T-helper 2 cell (primary cell): ENCODE measurements around the gene SCFD1.
"Not testable (repeated sequence)": the region's sequence is repeated elsewhere in the genome, so short reads cannot be mapped to it uniquely, and the experiment has no call there.

Source experiments
- DNase-seq, 5 experiments: peaks; one replicate each; pipeline versions ENCODE4 v3.0.0 to v3.0.0-alpha.2; 2012 to 2022

SCFD1 gene

DNA sequence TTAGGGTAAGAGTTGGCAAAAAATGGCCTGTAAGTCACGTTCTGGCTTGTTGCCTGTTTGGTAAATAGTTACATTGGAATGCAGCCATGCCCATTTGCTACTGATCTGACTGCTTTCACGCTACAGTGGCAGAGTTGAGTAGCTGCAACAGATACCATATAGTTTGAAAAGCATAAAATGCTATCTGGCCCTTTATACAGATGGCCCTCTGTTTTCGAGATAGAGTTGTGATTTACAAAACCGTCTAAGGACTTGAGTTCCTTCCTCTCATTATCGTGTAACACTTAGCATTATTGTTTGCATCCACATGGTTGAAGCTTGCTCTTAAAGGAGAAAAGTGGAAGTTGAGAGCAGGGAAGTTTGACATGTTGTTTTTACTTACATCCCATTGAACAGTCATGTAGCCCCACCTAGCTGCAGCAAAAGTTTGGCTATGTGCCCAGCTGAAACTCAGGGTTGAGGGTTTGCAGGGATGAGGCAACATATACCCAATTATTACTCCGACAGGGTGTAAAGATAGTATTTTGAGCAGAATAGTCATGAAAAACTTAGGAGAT, 11.3 kb upstream of the SCFD1 start:
- DNase-seq, result peak in 1 of 5 experiments; percentile 18

DNA sequence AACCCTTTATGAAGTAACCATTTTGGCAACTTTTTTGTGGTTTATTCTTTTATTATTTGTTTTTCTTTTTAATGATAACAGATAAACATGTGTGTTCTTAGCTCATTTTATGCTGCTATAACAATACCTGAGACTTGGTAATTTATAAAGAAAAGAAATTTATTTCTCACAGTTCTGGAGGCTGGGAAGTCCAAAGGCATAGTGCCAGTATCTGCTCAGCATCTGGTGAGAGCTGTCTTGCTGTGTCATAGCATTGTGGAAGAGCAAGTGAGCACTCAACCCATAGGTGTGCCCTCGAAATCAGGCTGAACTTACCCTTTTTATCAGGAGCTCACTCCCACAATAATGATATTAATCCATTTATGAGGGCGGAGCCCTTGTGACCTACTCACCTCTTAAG, 8.0 kb upstream of the SCFD1 start:
- DNase-seq, result no peak

DNA sequence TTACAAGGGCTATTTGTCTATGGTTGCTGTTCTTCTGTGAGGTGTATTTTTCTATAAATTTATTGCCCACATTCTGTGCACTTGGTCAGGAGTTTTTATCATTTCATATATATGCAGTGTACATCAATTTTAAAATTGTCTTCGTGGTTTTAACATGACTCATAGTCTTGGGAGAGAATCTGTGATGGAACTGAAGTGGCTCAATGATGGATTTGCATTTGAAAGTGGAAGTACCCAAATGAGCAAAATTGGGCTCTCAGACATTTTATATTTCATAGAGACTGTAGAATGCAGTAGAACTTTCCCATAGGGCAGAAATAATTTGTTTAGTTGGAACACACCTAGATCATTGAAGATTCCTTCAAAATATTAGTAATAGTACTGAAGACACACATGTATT, 1.9 kb upstream of the SCFD1 start:
- DNase-seq, result peak in 1 of 5 experiments; percentile 37

DNA sequence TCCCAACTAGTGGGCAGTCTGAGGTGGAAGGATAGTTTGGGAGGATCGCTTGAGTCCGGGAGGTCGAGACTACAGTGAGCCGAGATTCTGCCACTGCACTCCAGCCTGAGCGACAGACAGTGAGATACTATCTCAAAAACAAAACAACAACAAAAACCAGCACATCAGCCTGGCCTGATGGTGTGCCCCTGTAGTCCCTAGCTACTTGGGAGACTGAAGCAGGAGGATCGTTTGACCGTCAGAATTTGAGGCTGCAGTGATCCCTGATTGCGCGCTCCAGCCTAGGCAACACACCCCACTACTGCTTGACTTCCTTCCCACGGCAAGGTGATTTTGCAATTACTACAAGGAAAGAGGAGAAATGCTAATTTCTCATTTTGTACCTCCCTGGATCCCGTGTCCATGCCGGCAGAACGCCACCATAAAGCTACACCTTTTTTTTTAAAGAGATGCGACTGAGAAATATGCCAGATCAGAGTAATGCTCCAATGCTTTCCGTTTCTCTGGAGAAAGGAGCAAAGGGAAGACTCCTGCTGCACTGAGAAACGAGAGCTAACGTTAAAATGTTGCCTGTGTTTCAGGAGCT, 672 bp upstream of the SCFD1 start:
- peak in 2 of 5 experiments; percentile 2 to 43 for DNase-seq

DNA sequence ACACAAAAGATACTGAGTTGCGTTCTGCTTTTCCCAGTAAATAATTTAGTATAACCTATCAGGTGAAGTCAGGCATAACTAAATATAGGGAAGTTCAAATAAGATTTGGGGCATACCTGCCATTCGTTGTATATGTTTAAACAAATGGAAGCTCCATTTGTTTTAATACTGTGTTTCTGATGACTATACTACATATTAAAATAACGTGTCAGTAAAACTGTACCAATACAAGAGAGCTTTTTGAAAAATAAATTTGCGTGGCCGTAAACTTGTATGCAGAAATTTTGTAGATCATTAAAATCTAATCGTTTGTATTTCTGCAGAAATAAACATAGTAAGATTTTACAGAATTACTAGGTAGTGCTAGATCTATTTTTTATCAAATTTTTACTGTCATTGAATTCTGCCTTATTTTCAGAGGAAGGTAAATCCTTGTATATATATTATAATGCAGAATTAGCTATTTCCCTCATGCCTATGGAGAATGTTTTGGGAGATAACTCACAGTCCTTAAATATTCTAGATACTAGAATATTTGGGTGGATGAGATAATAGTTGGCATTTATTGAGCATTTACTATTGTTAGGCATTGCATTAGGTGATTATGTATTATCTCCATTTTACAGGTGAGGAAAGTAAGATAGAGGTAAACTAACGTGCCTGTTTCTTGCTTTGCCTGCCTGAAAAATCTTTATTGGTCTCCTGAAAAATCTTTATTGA, 1.5 kb downstream of the SCFD1 start:
- DNase-seq, result no peak

DNA sequence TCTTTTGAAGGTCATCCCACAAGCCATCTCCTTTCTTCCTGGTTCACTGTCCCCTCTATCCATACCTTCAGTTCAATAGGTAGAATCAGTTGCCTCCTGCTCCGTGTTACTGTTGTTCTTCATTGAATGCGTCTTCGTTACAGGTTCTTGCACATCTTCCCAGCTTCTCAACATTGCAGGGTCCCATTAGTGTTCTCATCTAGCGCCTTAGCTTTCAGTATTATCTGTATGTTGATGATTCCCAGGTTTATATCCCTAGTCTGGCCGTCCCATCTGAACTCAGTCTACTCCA, 2.0 kb downstream of the SCFD1 start:
- DNase-seq, result no peak

DNA sequence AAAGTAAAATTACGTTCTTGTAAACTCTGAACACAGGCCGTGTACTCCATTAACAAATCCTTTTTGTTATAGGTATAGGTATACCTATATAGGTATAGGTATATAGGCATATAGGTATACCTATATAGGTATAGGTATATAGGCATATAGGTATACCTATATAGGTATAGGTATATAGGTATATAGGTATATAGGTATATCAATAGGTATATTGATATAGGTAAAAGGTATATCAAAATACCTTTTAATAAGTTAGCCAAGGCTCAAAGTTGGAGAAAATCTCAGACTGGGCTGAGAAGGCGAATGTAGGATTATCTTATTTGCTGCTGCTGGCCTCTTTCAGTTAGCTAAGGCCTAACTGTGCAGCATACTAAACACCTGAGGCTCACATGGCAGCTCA, 3.4 kb downstream of the SCFD1 start:
- DNase-seq, result no peak

DNA sequence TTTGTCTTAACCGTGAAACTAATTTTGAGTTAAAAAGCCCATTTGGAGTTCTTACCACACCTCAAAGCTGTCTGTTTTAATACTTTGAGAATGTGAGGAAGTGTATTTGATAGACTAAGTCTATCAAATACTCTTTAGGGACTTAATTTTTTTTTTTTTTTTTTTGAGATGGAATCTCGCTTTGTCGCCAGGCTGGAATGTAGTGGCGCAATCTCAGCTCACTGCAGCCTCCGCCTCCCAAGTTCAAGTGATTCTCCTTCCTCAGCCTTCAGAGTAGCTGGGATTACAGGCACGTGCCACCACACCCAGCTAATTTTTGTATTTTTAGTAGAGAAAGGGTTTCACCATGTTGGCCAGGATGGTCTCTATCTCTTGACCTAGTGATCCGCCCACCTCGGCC, 7.3 kb downstream of the SCFD1 start:
- not testable (repeated sequence) for DNase-seq

DNA sequence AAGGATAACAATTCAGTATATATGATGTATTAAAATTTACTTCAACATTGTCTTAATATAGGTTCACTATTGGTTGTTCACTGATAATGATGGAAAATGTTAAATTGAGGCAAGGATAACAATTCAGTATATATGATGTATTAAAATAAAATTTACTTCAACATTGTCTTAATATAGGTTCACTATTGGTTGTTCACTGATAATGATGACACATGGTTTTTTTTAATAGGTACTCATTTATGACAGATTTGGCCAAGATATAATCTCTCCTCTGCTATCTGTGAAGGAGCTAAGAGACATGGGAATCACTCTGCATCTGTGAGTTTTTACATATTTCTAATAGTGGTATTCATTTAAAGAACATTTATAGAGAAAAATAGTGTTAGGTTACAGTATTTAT, 8.1 kb downstream of the SCFD1 start:
- no peak for DNase-seq

DNA sequence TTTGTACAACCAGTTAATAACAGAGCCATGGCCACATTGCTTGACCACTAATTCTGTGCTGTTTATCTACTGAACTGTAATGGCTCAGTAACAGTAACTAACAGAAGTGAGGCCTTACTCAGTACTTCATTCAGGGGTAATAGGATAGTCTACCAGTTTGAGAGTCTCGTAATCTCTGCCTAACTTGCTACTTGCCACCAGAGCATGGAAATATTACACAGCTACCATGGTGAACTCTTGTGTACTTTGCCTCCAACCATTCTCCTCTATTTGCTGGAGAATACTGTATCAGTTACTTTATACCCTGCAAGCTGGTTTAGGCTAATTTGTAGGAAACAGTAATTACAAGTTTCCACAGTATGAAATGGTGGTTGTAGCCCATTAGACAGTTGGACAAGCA, 10.6 kb downstream of the SCFD1 start:
- no peak for DNase-seq

DNA sequence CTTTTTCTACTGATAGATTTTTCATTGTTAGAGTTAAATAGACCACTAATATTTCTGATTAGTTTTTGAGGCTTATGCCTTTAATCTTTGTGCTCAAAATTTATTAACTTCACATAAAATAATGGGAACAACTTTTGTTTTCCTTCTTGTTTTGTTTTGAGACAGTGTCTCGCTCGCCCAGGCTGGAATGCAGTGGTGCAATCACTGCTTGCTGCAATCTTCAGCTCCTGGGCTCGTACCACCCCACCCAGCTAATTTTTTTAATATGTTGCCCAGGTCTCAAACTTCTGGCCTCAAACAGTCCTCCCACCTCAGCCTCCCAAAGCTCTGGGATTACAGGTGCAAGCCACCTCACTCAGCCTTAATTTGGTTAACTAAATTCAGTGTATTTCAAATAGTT, 16.8 kb downstream of the SCFD1 start:
- no peak for DNase-seq

DNA sequence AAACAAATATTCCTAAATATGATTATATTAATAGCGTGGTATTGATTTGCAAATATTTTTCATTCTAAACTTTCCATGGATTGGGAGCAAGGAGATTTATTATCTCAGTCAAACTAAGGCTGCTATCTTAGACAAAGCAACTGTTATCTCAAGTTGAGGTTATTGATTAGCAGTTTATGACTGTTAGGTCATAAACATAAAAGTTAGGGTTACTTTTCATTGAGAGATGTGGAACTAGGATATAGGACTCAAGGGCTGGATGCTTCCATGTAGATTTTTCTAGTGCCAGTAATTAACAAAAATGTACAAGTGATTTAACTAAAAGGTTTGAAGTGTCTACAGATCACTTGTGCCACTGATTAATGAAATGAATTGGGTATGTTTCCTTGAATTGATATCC, 19.1 kb downstream of the SCFD1 start:
- no peak for DNase-seq

DNA sequence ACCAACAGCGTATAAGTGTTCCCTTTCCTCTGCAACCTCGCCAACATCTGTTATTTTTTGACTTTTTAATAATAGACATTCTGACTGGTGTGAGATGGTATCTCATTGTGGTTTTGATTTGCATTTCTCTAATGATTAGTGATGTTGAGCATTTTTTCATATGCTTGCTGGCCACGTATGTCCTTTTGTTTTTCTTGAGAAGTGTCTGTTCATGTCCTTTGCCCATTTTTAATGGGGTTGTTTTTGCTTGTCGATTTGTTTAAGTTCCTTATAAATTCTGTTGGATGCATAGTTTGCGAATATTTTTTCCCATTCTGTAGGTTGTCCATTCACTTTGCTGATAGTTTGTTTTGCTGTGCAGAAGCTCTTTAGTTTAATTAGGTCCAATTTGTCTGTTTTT, 22.3 kb downstream of the SCFD1 start:
- DNase-seq, result not testable (repeated sequence)

DNA sequence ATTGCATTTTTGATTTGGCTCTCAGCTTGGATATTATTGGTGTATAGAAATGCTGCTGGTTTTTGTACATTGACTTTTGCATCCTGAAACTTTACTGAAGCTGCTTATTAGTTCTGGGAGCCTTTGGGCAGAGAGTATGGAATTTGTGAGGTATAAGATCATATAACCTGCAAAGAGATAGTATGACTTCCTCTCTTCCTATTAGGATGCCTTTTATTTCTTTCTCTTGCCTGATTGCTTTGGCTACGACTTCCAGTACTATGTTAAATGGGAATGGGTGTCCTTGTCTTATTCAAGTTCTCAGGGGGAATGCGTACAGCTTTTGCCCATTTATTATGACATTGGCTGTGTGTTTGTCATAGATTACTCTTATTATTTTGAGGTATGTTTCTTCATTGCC, 23.5 kb downstream of the SCFD1 start:
- no peak for DNase-seq

DNA sequence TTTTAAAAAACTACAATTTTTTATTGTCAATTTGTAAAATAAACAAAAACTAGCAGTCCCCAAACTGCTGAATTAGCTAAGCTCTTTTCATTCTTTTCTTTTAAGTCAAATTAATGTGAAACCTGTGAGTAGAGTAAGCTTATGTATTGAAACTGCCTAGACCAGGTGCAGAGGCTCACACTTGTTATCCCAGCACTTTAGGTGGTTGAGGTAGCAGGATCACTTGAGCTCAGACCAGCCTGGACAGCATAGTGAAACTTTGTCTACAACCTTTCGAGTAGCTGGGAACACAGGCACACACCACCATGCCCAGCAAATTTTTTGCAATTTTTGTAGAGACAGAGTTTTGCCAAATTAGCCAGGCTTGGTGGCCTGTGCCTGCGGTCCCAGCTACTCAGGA, 26.4 kb downstream of the SCFD1 start:
- DNase-seq, result no peak

DNA sequence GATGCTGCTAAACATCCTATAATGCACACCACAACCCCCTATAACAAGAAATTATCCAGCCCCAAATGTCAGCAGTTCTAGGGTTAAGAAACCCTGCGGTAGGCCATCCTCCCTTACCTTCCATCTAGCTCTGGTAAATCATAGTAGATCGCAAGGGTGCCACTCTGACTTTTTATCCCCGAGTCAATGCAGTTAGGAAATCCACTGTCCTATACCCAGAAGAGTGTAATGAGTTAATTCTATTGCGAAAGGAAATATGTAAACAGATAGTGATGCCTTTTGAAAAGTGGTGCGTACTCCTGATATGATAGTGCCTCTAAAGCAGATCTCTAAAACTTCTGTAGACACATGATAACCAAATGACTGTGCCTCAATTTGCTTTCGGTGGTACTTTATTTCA, 29.8 kb downstream of the SCFD1 start:
- no peak for DNase-seq

DNA sequence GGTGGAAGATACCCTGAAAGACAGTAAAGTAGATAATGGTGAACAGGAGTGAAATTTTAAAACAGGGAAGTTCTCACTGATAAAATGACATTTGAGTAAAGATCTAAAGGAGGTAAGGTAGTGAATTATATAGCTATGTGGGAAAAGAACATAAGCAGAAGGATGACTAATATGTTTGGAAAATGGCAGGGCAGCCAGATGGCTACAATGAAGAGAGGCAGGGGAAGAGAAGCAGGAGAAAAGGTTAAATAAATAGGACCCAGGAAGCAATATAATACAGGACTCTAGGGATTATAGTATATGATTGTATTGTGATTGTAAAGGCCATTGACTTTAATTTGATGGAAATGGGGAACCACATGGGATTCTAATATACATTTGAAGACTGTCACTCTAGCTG, 33.0 kb downstream of the SCFD1 start:
- DNase-seq, result no peak

DNA sequence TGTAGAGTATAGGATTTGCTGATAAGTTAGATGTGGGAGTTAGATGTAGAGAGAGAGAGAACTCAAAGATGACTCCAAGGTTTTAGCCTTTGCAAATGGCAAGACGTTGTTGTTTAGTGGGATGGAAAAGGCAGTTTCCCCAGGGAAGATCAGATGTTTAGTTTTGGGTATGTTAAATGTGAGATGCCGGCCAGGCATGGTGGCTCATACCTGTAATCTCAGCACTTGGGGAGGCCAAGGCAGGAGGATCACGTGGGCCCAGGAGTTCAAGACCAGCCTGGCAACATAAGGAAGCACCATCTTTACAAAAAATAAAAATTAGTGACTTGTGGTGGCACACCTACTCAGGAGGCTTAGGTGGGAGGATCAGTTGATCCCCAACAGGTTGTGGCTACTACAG, 33.5 kb downstream of the SCFD1 start:
- DNase-seq, result no peak

DNA sequence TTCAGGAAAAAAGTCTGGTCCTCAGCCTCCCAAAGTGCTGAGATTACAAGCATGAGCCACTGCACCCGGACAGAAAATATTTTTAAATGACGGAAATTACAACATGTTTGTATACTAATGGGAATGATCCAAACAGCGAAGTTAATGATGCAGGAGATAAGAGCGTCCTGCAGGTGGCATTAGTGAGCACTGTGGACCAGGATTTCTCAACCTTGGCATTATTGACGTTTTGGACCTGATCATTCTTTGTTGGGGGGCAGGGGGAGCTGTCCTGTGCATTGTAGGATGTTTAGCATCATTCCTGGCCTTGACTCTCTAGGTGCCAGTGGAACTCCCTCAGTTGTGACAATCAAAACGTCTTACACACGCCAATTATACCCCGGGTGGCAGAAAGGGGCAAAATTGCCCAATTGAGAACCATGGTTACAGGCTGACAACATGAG, 34.1 kb downstream of the SCFD1 start:
- DNase-seq, result peak in 3 of 5 experiments; percentile 5 to 28 (median 7)

DNA sequence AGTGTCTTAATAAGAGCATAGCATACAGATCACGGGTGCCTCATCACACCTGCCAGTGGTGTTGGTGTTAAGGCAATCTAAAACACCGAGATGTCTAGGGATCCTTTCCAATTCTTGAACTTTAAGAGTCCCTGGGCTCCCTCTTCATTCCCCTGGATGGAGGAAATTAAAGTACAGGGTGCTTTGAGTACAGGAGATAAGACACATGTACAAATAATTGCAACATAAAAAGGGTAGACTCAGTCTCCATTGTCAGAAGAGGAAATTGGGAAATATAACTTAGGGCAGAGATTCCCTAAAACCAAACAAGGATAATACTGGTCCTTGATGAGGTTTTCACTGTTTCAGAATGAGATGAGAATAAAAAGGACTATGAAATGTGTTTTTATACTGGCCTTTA, 34.9 kb downstream of the SCFD1 start:
- no peak for DNase-seq

DNA sequence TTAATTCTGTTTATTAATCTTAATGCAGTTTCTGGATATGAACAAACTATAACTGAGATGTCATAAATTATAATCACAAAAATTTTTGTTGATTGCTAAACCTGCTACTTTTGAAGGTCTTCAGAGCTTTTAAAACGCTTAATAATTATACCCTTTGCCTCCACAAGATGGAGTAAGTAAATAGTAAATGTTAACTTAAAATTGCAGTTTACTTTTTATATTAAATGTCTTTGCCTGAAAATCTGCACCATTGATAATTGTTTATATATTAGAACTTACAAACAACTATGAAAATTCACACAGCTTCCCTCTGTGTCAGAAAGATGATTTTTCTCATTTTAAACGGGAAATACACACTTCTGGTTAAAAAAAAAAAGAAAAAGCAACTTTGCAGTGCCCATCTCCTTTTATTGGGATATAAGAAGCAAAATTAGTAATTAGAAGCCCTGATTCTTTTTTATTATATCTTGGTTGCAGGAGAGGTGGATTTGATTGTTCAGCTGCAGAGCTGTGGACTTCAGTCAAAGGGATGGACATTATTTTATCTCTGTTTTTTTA, 35.6 kb downstream of the SCFD1 start:
- peak in 1 of 5 experiments; percentile 7 for DNase-seq

DNA sequence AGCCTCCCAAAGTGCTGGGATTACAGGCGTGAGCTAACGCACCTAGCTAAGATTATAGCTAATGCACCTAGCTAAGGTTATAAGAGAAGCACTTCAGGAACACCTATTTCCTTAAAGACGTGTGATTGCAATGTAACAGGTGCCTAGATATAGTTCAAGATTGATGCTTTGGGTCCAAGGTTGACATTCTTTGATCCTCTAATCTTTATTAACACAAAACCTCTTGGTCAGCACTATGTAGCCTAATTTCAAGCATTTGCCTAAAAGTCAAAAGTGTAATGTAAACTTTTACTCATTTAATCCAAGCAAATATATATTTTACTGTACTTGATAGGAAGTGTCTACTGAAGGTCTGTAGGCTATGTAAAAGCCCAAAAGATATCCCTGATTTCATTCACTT, 36.5 kb downstream of the SCFD1 start:
- DNase-seq, result no peak

DNA sequence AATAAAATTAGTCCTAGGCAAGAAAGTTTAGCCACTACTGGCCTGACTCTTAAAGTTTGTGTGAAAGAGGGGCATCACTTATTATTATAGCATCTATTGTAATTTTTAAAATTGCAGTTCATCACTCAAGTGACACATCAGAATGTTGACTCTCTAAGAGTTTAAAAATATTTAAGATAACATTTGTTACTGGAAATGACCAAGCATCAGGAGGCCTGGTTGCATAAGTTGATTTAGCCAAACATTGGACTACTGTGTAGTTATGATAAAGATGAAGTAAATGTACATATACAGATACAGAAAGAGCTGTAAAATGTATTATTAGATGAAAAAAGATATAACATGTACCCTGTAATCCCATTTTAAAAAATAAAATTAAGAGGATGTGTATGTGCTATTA, 47.5 kb downstream of the SCFD1 start:
- DNase-seq, result no peak

DNA sequence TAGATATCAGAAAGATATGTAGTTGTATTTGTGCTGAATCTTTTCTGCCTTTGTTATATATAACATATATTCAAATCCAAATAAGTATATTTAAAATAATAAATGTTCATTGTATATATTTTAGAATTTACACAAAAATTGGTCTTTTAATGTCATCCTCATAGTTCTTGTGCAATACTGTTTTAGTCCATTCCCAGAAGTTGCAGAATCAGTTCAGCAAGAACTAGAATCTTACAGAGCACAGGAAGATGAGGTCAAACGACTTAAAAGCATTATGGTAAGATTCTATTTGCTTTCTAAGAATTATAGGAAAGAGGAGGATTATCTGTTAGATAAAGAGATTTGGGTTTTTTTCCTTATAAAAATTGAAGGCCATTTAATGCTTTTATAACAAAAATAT, 51.0 kb downstream of the SCFD1 start:
- no peak for DNase-seq
